SU-DHL-6 (cell line): ENCODE results near the gene GRXCR2.

Source experiments
- CTCF ChIP-seq: fragments of 200-600 bp; sonication (generic); IDR thresholded peaks from one replicate; pipeline ENCODE4 v1.5.1; 2017; ENCODE audit warnings: antibody characterized with exemption, mild to moderate bottlenecking, low read length, moderate library complexity; ENCODE audit not compliant: insufficient read depth, poor library complexity, severe bottlenecking
- EZH2phosphoT487 ChIP-seq: fragments of 200-600 bp; sonication (generic), shearing (Covaris generic); conservative IDR thresholded peaks from 2 replicates; pipeline ENCODE4 v1.6.1; 2018; ENCODE audit warnings: mild to moderate bottlenecking, antibody characterized with exemption, low read length, moderate library complexity, mixed read lengths

GRCh38 chr5:145903113-145903512 lies 30.3 kb upstream of the GRXCR2 start:
- TF ChIP-seq CTCF = no peak
- no peak for TF ChIP-seq EZH2phosphoT487
